ENCODE measurements around the gene ALG9. TPM values are rescaled to one million over a fixed set of nuclear protein-coding genes. Genes with fewer than 3 reads are reported as not detected.

Gene ALG9
- total and polyA plus RNA-seq, 7 donors, result 9.6 to 21.9 (median 15.3) TPM

DNA sequence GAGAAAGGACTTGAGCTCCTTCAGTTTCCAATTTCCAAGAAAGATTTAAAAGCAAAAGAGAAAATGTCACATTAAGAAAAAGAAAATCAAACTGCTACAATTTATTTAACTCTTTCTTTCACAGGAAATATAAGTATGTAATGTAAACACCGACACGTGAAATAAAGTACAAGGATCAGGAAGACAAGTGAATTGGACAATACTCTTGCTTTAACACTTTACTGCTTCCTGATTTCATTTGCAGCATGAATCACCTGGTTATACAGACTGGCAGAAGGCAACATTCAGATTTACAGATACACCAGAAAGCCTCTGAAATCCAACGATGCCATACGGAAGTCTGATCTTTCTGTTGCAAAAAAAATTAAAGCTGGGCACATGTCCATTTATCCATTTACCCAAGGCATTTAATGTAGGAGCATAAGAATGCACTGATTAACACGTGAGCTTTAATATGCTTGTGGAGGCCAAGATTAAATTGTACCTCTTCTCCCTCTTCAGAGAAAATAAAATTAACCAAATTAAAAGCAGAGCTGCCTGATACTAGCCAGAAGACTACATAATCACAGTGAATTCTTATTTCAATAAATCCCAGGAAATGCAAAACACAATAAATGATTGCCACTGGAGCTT, 89.2 kb downstream of the ALG9 start:
- H3K27ac ChIP-seq, result no peak overlapping the region
- no peaks in the 10 kb centered on the region for H3K9me3 ChIP-seq
- peaks cover 0 to 26% of the 10 kb centered on the region in 2 donors for H3K36me3 ChIP-seq (ENCODE audit: insufficient read depth in 1 of 2, low read depth in 1 of 2)
- no peak overlapping the region for H3K4me3 ChIP-seq
- ATAC-seq (no peak), DNase-seq (no peak)
- intact Hi-C loops (cut with DNase I), result no loop called here
- TF ChIP-seq, protein P1, sequence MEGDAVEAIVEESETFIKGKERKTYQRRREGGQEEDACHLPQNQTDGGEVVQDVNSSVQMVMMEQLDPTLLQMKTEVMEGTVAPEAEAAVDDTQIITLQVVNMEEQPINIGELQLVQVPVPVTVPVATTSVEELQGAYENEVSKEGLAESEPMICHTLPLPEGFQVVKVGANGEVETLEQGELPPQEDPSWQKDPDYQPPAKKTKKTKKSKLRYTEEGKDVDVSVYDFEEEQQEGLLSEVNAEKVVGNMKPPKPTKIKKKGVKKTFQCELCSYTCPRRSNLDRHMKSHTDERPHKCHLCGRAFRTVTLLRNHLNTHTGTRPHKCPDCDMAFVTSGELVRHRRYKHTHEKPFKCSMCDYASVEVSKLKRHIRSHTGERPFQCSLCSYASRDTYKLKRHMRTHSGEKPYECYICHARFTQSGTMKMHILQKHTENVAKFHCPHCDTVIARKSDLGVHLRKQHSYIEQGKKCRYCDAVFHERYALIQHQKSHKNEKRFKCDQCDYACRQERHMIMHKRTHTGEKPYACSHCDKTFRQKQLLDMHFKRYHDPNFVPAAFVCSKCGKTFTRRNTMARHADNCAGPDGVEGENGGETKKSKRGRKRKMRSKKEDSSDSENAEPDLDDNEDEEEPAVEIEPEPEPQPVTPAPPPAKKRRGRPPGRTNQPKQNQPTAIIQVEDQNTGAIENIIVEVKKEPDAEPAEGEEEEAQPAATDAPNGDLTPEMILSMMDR (IDR thresholded peaks at IDR 0.05), result no peak
- WGBS, 3 donors, result 74 to 80% (median 75%) methylated on average over 5 of the region's 5 CpGs
- peaks cover 25% of the 10 kb centered on the region for H3K4me1 ChIP-seq
- H3K27me3 ChIP-seq (ENCODE audit: insufficient read depth in 3 of 3, low read length in 2 of 3), result no peaks in the 10 kb centered on the region

DNA sequence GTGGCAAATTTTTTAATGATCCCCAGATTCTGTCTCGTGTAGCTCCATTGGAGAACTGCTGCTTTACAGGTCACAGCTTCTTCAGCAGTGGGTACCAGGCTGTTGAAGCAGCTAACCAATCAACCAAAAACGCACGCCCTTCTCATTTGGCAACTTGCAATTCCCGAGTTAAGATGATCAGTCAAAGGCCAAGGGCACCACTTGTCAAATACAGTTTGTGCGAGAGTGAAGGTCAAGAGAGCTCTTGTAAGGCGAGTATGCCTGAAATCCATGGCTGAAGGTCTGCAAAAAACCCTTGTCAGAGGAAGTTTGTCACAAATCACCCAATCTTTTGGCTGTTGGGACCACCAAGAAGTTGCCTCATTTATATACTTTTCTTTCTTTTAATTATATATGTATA, 92.3 kb downstream of the ALG9 start:
- ATAC-seq, result no peak
- intact Hi-C loops (cut with DNase I), result loop anchor here (5.0 kb wide), 3 partner anchors 63 to 212 kb away; no protein-coding TSS in a partner anchor

DNA sequence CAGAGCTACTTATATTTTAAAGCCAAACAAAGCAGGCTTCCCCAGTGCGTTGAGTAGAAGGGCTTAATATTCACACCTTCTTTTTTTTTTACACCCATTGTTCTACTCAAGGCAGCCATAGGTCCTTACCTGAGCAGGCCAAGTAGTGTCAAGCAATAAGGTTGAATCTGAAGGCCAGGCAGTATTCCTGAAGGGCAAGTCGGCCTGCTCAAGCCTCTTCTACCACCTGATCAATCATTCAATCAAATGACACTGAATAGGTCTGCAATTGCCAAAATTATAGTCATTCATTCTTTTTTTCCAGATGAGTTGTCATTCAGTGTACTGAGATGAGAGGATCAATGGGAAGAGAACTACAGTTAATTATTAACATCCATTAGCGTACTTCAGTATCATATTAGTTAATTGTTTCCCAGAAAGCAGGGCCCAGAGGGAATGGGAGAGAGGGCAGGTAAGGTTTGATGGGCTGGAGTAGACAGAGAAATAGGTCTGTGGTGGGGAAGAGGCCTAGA, 93.3 kb downstream of the ALG9 start:
- Histone ChIP-seq H3K4me3 (no peak overlapping the region), H3K27ac (no peak overlapping the region), H3K4me1 (no peaks in the 10 kb centered on the region), H3K9me3 (no peaks in the 10 kb centered on the region), H3K36me3 (ENCODE audit: insufficient read depth in 1 of 2, low read depth in 1 of 2) (peaks cover 0 to 10% of the 10 kb centered on the region in 2 donors), H3K27me3 (ENCODE audit: insufficient read depth in 3 of 3, low read length in 2 of 3) (no peaks in the 10 kb centered on the region)
- intact Hi-C loops (cut with DNase I), result loop anchor here (5.0 kb wide), 3 partner anchors 64 to 211 kb away; no protein-coding TSS in a partner anchor
- TF ChIP-seq, protein P1 (IDR thresholded peaks at IDR 0.05), result no peak
- DNase-seq (no peak), ATAC-seq (no peak)
- 84 to 92% (median 85%) methylated on average over 3 of the region's 3 CpGs for WGBS, 3 donors

More for the DNA sequence above, 92.3 kb downstream of the ALG9 start:
- Histone ChIP-seq H3K27ac (no peak overlapping the region), H3K4me3 (no peak overlapping the region), H3K9me3 (no peaks in the 10 kb centered on the region), H3K4me1 (no peaks in the 10 kb centered on the region), H3K36me3 (ENCODE audit: insufficient read depth in 1 of 2, low read depth in 1 of 2) (peaks cover 0 to 16% of the 10 kb centered on the region in 2 donors), H3K27me3 (ENCODE audit: insufficient read depth in 3 of 3, low read length in 2 of 3) (no peaks in the 10 kb centered on the region)
- 85 to 87% (median 86%) methylated on average over 6 of the region's 6 CpGs for WGBS, 3 donors
- TF ChIP-seq, protein P1 (IDR thresholded peaks at IDR 0.05), result no peak
- no peak for DNase-seq

DNA sequence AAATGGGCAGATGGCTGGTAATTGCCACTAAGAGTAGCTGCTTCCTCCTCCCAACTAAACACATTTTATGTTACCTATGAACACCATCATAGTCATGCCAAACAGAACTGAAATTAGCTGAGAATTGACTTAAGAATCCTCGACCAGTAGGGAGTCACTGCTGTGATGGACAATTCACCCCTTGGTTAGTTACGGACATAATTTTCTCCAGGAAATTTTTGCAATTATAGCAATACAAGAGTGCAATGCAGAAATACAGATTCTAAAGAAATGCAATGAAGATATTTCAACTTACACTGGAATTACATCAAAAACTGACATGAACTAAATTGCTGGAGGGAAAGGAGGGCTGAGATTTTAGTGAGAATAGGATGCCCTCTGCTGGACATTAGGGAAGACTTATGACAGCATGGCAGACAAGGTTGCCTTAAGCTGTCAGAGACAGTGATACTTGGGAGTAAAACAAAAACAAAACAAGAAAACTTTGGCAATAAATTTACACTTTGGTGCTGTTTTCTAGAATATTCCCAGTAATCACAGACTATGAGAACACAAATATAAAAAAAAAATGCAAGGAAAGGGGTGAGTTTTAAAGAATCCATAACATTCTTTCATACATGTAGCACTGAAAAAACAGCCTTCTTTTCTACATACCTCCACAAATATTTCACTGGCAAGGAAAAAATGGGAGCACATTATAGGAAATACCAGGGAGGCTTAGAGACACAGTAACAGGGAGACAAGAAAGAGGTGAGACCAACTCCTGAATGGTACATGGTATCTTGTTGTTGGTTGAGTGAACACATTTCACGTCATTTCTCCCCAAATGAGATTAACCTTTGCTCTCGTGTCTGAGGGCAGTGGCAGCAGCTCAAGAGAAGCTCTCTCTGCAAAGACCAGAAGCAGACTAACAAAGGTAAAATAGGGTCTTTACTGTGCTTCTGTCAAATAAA, 94.0 kb downstream of the ALG9 start:
- ATAC-seq, result peak; percentile 85 to 93 (median 88)
- no peak overlapping the region for H3K27ac ChIP-seq
- no peaks in the 10 kb centered on the region for H3K4me1 ChIP-seq
- intact Hi-C loops (cut with DNase I), result loop anchor here (1.0 to 5.0 kb wide), 5 partner anchors 65 to 210 kb away; partner anchors contain the start of gene SIK2 (in 1 of the 2)
- no peak overlapping the region for H3K4me3 ChIP-seq
- TF ChIP-seq, protein P1 (IDR thresholded peaks at IDR 0.05), result peak; percentile 80
- no peaks in the 10 kb centered on the region for H3K9me3 ChIP-seq
- 70 to 81% (median 72%) methylated on average over 4 of the region's 4 CpGs for whole genome bisulfite sequencing, 3 donors
- no peak for DNase-seq
- H3K36me3 ChIP-seq (ENCODE audit: insufficient read depth in 1 of 2, low read depth in 1 of 2), result peaks cover 0 to 5% of the 10 kb centered on the region in 2 donors
- H3K27me3 ChIP-seq (ENCODE audit: insufficient read depth in 3 of 3, low read length in 2 of 3), result no peaks in the 10 kb centered on the region
